Uterus (tissue), 4 donors: Measurements from ENCODE around the gene MRPS6. TPM values are rescaled to one million over a fixed set of nuclear protein-coding genes. Genes with fewer than 3 reads are reported as not detected.

Experiments
- DNase-seq, 2 donors: peaks; one replicate each; pipeline ENCODE4 v3.0.0-alpha.2; 2019 to 2020
- H3K27ac ChIP-seq, 2 donors: fragments of 200-600 bp; sonication (generic); 1 replicate in 1 of 2; 2 replicates in 1 of 2; pipeline ENCODE4 v1.5.1; 2016 to 2018
- H3K27me3 ChIP-seq, 2 donors: fragments of 200-600 bp; sonication (generic); one replicate each; pipeline ENCODE4 v1.5.1; 2018 to 2019; ENCODE audit warnings: control low read depth in 1 of 2
- H3K36me3 ChIP-seq, 2 donors: fragments of 200-600 bp; sonication (generic); one replicate each; pipeline ENCODE4 v1.5.1; 2019; ENCODE audit warnings: control low read depth in 1 of 2
- H3K4me1 ChIP-seq, 2 donors: fragments of 200-600 bp; sonication (generic); one replicate each; pipeline ENCODE4 v1.5.1; 2018 to 2019; ENCODE audit warnings: control low read depth in 1 of 2
- H3K4me3 ChIP-seq, 2 donors: fragments of 200-600 bp; sonication (generic); 1 replicate in 1 of 2; 2 replicates in 1 of 2; pipeline ENCODE4 v1.5.1; 2018 to 2019; ENCODE audit warnings: mild to moderate bottlenecking in 1 of 2
- H3K9me3 ChIP-seq, 2 donors: fragments of 200-600 bp; sonication (generic); one replicate each; pipeline ENCODE4 v1.5.1; 2019; ENCODE audit warnings: control low read depth in 1 of 2
- POLR2A ChIP-seq, 2 donors: fragments of 450-650 bp; IDR thresholded peaks; one replicate each; pipeline ENCODE4 v1.6.1; 2016; ENCODE audit warnings: antibody characterized with exemption in 2 of 2, mild to moderate bottlenecking in 1 of 2, moderate library complexity in 1 of 2
- intact Hi-C: fragments of 100-400 bp; cut with DNase I; formaldehyde crosslinking; loops from one replicate; pipeline ENCODE4 v1.15.1; 2023; ENCODE audit warnings: low total_unique reads
- total RNA-seq, 4 donors: library from RNA; depleted of rRNA in 3 of 4; stranded (reverse); fragments of >200 nt in 3 of 4; gene quantifications; one replicate each; pipeline versions ENCODE4 v1.1.0 to v1.2.4, GENCODE V29; 2014 to 2023
- TF ChIP-seq, protein P1 (sequence below), 4 experiments: fragments of 200-600 bp in 2 of 4; fragments of 450-650 bp in 2 of 4; sonication (generic) in 2 of 4; IDR thresholded peaks; one replicate each; pipeline ENCODE4 v1.5.1; 2016 to 2019; ENCODE audit warnings: antibody characterized with exemption in 4 of 4, mild to moderate bottlenecking in 2 of 4, moderate library complexity in 1 of 4
- donor health status: DM: yes; HTN: yes; CAD: no.

MRPS6 gene
- total RNA-seq, 4 donors from 2014 or later, result 9.0 to 75.6 (median 33.5) TPM

DNA sequence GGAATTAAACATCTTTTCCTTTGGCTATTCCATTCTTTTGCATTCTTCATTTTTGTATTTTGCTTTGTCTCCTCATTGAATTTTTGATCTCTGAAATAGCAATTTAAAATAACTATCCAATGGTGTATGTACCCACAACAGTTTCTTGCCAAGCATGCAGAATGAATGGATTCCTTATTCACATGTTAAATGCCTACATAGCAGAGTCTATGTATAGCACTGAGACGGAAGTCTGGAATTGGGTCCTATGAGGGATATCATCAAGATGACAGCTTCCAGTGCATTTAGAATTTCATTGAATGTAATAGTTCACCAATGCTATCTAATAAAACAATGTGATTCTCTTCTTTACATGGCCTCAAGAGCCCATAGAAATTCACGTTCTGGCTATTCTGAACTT is 97.5 kb downstream of the MRPS6 start:
- intact Hi-C loops, result no loop called here
- H3K36me3 ChIP-seq, result no peaks in the 10 kb centered on the region
- TF ChIP-seq POLR2A (IDR thresholded peaks at IDR 0.05), result no peak
- TF ChIP-seq, protein P1, sequence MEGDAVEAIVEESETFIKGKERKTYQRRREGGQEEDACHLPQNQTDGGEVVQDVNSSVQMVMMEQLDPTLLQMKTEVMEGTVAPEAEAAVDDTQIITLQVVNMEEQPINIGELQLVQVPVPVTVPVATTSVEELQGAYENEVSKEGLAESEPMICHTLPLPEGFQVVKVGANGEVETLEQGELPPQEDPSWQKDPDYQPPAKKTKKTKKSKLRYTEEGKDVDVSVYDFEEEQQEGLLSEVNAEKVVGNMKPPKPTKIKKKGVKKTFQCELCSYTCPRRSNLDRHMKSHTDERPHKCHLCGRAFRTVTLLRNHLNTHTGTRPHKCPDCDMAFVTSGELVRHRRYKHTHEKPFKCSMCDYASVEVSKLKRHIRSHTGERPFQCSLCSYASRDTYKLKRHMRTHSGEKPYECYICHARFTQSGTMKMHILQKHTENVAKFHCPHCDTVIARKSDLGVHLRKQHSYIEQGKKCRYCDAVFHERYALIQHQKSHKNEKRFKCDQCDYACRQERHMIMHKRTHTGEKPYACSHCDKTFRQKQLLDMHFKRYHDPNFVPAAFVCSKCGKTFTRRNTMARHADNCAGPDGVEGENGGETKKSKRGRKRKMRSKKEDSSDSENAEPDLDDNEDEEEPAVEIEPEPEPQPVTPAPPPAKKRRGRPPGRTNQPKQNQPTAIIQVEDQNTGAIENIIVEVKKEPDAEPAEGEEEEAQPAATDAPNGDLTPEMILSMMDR (IDR thresholded peaks at IDR 0.05), result no peak

DNA sequence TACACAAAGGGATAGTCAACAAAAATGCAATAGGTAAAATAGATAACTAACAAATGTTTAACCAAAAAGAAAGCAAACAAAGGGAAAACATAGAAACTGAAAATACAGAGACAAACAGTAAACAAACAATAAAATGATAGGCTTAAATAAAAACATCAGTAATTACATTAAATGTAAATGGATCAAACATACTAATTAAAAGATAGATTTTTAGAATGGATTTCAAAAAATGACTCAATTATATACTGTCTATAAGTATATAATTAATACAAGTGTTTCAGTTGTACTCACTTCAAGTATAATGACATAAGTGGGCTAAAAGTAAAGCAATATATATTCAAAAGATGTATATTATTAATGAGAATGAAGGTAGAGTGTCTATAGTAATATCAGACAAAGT is 101.1 kb downstream of the MRPS6 start:
- intact Hi-C loops, result no loop called here
- no peak overlapping the region for H3K27ac ChIP-seq
- H3K27me3 ChIP-seq, result no peaks in the 10 kb centered on the region
- DNase-seq, result no peak
- H3K4me3 ChIP-seq, result no peak overlapping the region
- no peaks in the 10 kb centered on the region for H3K36me3 ChIP-seq
- no peaks in the 10 kb centered on the region for H3K4me1 ChIP-seq
- H3K9me3 ChIP-seq, result no peaks in the 10 kb centered on the region
- no peak for TF ChIP-seq POLR2A (IDR thresholded peaks at IDR 0.05)
- TF ChIP-seq, protein P1 (IDR thresholded peaks at IDR 0.05), result no peak

More for the DNA sequence above, 97.5 kb downstream of the MRPS6 start:
- Histone ChIP-seq H3K4me3 (no peak overlapping the region), H3K27me3 (no peaks in the 10 kb centered on the region), H3K27ac (no peak overlapping the region), H3K4me1 (no peaks in the 10 kb centered on the region), H3K9me3 (peaks cover 0 to 18% of the 10 kb centered on the region in 2 donors)
- no peak for DNase-seq

DNA sequence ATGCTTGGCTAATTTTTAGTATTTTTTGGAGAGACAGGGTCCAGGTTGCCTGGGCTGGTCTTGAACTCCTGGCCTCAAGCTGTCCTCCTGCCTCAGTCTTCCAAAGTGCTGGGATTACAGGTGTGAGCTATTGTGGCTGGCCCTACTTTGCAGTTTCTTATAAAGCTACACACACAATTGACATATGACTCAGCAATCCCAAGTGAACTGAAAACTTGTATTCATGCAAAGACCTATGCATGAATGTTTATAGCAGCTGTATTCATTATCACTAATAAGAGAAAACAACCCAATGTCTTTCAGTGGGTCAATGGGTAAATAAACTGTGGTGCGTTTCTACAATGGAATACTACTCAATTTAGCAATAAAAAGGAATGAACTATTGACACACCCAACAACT is 103.1 kb downstream of the MRPS6 start:
- H3K4me1 ChIP-seq, result no peaks in the 10 kb centered on the region
- H3K9me3 ChIP-seq, result no peaks in the 10 kb centered on the region
- DNase-seq, result no peak
- intact Hi-C loops, result no loop called here
- H3K27ac ChIP-seq, result no peak overlapping the region
- no peak overlapping the region for H3K4me3 ChIP-seq
- no peaks in the 10 kb centered on the region for H3K27me3 ChIP-seq
- TF ChIP-seq, protein P1 (IDR thresholded peaks at IDR 0.05), result no peak
- TF ChIP-seq POLR2A (IDR thresholded peaks at IDR 0.05), result no peak
- H3K36me3 ChIP-seq, result no peaks in the 10 kb centered on the region

DNA sequence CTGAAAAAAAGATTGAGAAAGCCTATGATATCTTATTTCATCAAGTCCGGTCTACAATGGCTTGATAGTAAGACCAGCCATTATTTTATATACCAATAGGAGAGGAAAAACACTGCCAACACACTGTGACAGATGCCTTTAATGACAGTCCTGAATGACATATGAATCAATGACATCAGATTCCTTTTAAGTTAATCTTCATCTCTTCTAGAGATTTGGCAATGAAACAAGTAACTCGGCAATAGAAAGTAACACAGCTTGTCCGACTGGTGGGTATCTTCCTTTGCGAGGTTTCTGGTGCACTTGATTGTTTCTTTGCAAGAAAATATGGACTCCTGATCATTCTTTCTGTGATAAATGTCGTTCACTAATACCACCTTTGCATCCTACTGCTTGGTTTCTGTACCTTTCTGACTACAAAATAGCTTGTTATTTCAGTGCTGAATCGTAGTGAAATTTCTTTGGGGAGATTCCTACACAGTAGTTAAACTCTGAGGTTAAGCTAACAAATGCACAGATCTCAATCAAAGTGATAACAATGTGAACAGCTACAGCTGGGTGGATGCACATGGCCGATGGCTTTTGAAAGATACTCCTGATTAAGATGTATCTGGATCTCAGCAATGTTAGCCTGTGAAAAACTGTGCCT is 104.7 kb downstream of the MRPS6 start:
- intact Hi-C loops, result no loop called here
- DNase-seq, result no peak
- Histone ChIP-seq H3K36me3 (no peaks in the 10 kb centered on the region), H3K27me3 (no peaks in the 10 kb centered on the region), H3K9me3 (no peaks in the 10 kb centered on the region), H3K4me3 (no peak overlapping the region), H3K27ac (no peak overlapping the region), H3K4me1 (no peaks in the 10 kb centered on the region)
- TF ChIP-seq, protein P1 (IDR thresholded peaks at IDR 0.05), result no peak
- no peak for TF ChIP-seq POLR2A (IDR thresholded peaks at IDR 0.05)

DNA sequence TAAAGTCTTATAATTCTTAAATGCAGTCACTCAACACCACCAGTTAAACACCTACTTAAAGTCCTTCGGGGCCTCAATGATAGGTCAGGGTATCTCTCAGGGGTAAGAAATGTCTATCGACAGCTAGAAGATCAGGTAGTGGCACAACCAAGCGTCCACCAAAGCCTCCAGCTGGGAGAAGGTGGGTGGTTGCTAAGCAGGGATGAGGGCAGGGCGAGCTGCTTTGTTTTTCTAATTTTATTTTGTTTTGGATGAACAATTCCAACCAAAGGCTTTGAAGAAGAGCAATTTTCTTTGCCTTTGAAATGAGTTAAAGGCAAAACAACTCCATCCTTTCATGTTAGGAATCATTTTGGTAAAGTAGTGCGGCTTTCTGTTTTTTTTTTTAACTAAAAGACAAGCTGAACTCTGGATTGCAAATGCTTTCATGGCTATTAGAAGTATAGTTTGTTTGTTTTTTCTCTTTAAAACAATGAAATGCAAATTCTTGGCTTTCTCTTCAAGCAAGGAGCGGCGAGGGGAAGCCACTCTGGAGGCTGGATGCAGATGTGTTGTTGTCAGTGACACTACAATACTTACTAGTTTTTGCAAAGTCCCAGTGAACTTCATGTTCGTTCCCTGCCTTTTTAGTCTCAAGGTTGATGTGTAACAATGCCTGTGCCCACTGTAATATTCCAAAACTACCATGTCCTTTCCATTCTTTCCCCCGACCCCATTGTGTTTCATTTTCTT is 106.0 kb downstream of the MRPS6 start:
- intact Hi-C loops, result no loop called here
- no peaks in the 10 kb centered on the region for H3K27me3 ChIP-seq
- H3K4me3 ChIP-seq, result no peak overlapping the region
- no peaks in the 10 kb centered on the region for H3K4me1 ChIP-seq
- no peak overlapping the region for H3K27ac ChIP-seq
- no peak for DNase-seq
- no peak for TF ChIP-seq POLR2A (IDR thresholded peaks at IDR 0.05)
- TF ChIP-seq, protein P1 (IDR thresholded peaks at IDR 0.05), result no peak
- no peaks in the 10 kb centered on the region for H3K9me3 ChIP-seq
- H3K36me3 ChIP-seq, result no peaks in the 10 kb centered on the region
